Neural cell (in vitro differentiated cells): ENCODE results near the gene AKR1C4. TPM values are rescaled to one million over a fixed set of nuclear protein-coding genes. Genes with fewer than 3 reads are reported as not detected.

ENCODE experiments used
- H2AFZ ChIP-seq: fragments of 200-600, 300-800 bp; sonication (generic), shearing (Covaris generic); 2 replicates; pipeline ENCODE4 v1.6.0; 2014; ENCODE audit warnings: low read depth, mild to moderate bottlenecking, antibody characterized with exemption, low read length, moderate library complexity
- H3F3A ChIP-seq: fragments of 200-600 bp; shearing (Covaris generic); 2 replicates; pipeline ENCODE4 v1.6.1; 2016; ENCODE audit warnings: mild to moderate bottlenecking, moderate library complexity, mixed read lengths, antibody characterized with exemption, low read length; ENCODE audit not compliant: insufficient read depth, poor library complexity, severe bottlenecking
- H3K27ac ChIP-seq: fragments of 200-600, 300-800 bp; sonication (generic), shearing (Covaris generic); 2 replicates; pipeline ENCODE4 v1.5.1; 2014; ENCODE audit warnings: mild to moderate bottlenecking, low read length, moderate library complexity
- H3K27me3 ChIP-seq: fragments of 300-800, 200-600 bp; sonication (generic), shearing (Covaris generic); 2 replicates; pipeline ENCODE4 v1.6.0; 2014; ENCODE audit warnings: mild to moderate bottlenecking, low read depth, low read length, moderate library complexity; ENCODE audit not compliant: insufficient read depth
- H3K36me3 ChIP-seq: fragments of 300-800, 200-600 bp; sonication (generic), shearing (Covaris generic); 2 replicates; pipeline ENCODE4 v1.5.1; 2014; ENCODE audit warnings: mild to moderate bottlenecking, antibody characterized with exemption, low read length, moderate library complexity; ENCODE audit not compliant: insufficient read depth
- H3K4me2 ChIP-seq: fragments of 300-800, 200-600 bp; sonication (generic), shearing (Covaris generic); 2 replicates; pipeline ENCODE4 v1.6.0; 2014; ENCODE audit warnings: mild to moderate bottlenecking, low read length
- H3K4me3 ChIP-seq: fragments of 300-800, 200-600 bp; sonication (generic), shearing (Covaris generic); 2 replicates; pipeline ENCODE4 v1.5.1; 2014; ENCODE audit warnings: mild to moderate bottlenecking, low read length, moderate library complexity
- H3K79me2 ChIP-seq: fragments of 200-600 bp; shearing (Covaris generic); replicated peaks from 2 replicates; pipeline ENCODE4 v1.6.0; 2014; ENCODE audit warnings: mild to moderate bottlenecking, low read length, moderate library complexity; ENCODE audit not compliant: insufficient read depth
- H3K9ac ChIP-seq: fragments of 300-800, 200-600 bp; sonication (generic), shearing (Covaris generic); 2 replicates; pipeline ENCODE4 v1.6.1; 2016; ENCODE audit warnings: mild to moderate bottlenecking, low read length, mixed read lengths
- H3K9me2 ChIP-seq: fragments of 200-600 bp; shearing (Covaris generic); 2 replicates; pipeline ENCODE4 v1.6.1; 2016; ENCODE audit warnings: mild to moderate bottlenecking, low read length, mixed read lengths; ENCODE audit not compliant: insufficient read depth
- H3K9me3 ChIP-seq: fragments of 200-600, 300-800 bp; sonication (generic), shearing (Covaris generic); 2 replicates; pipeline ENCODE4 v1.6.1; 2016; ENCODE audit warnings: mild to moderate bottlenecking, mixed run types, low read length, moderate library complexity, mixed read lengths
- H4K20me1 ChIP-seq: fragments of 200-600 bp; shearing (Covaris generic); 2 replicates; pipeline ENCODE4 v1.6.1; 2016; ENCODE audit warnings: mild to moderate bottlenecking, mixed run types; ENCODE audit not compliant: insufficient read depth
- CTCF ChIP-seq: fragments of 450-650 bp; IDR thresholded peaks from 2 replicates; pipeline ENCODE4 v1.5.1; 2014; ENCODE audit warnings: antibody characterized with exemption, mild to moderate bottlenecking, moderate library complexity; ENCODE audit not compliant: poor library complexity, severe bottlenecking
- EP300 ChIP-seq: fragments of 450-650 bp; conservative IDR thresholded peaks from 2 replicates; pipeline ENCODE4 v1.6.1; 2014; ENCODE audit warnings: antibody characterized with exemption, mild to moderate bottlenecking, moderate library complexity; ENCODE audit not compliant: poor library complexity, severe bottlenecking
- EZH2 ChIP-seq: fragments of 200-600, 300-800 bp; shearing (Covaris generic), sonication (generic); IDR thresholded peaks from 2 replicates; pipeline ENCODE4 v1.6.1; 2014; ENCODE audit warnings: antibody characterized with exemption, low read length, borderline replicate concordance, mild to moderate bottlenecking; ENCODE audit not compliant: insufficient read depth, poor library complexity, severe bottlenecking
- MXI1 ChIP-seq: fragments of 450-650 bp; conservative IDR thresholded peaks from 2 replicates; pipeline ENCODE4 v1.6.1; 2014; ENCODE audit warnings: antibody characterized with exemption, mild to moderate bottlenecking; ENCODE audit not compliant: poor library complexity, severe bottlenecking
- POLR2AphosphoS5 ChIP-seq: IDR thresholded peaks from 2 replicates; pipeline ENCODE4 v1.6.1; 2012
- RAD21 ChIP-seq: fragments of 450-650 bp; conservative IDR thresholded peaks from 2 replicates; pipeline ENCODE4 v1.6.1; 2014; ENCODE audit warnings: antibody characterized with exemption, mild to moderate bottlenecking, moderate library complexity
- REST ChIP-seq: IDR thresholded peaks from 2 replicates; pipeline ENCODE4 v1.6.1; 2012; ENCODE audit warnings: borderline replicate concordance
- SMC3 ChIP-seq: fragments of 450-650 bp; conservative IDR thresholded peaks from 2 replicates; pipeline ENCODE4 v1.6.1; 2014; ENCODE audit warnings: antibody characterized with exemption, mild to moderate bottlenecking, moderate library complexity; ENCODE audit not compliant: poor library complexity
- TAF1 ChIP-seq: IDR thresholded peaks from 2 replicates; pipeline ENCODE4 v1.6.1; 2012; ENCODE audit warnings: low read depth
- polyA plus RNA-seq: library from polyadenylated mRNA; depleted of rRNA; stranded (reverse); fragments of >200 nt; gene quantifications from 2 replicates; pipeline ENCODE4 v1.2.3, GENCODE V29; 2014

Gene AKR1C4
- polyA plus RNA-seq, 1 donor from 2014 or later: not detected

- H3K9me2 ChIP-seq: no peaks in the 10 kb centered on the region
- no peak overlapping the region for H3K4me2 ChIP-seq
- no peak overlapping the region for H3K27ac ChIP-seq
- H3K36me3 ChIP-seq: no peaks in the 10 kb centered on the region
- no peak overlapping the region for H3K4me3 ChIP-seq
- H2AFZ ChIP-seq: no peak overlapping the region
- no peaks in the 10 kb centered on the region for H3K27me3 ChIP-seq
- no peaks in the 10 kb centered on the region for H4K20me1 ChIP-seq
- TF ChIP-seq RAD21 (no peak), CTCF (no peak), TAF1 (no peak)
- H3K9me3 ChIP-seq: no peaks in the 10 kb centered on the region
- no peaks in the 10 kb centered on the region for H3K79me2 ChIP-seq
- no peak overlapping the region for H3K9ac ChIP-seq
- no peaks in the 10 kb centered on the region for H3F3A ChIP-seq
Measured at GRCh38 chr10:5155951-5156350, 40.7 kb upstream of the AKR1C4 start.

GRCh38 chr10:5157501-5157900, 39.1 kb upstream of the AKR1C4 start:
- TF ChIP-seq MXI1 (no peak), RAD21 (no peak), CTCF (no peak), TAF1 (no peak), SMC3 (no peak), EP300 (no peak), POLR2AphosphoS5 (no peak), REST (no peak), EZH2 (no peak)

More at GRCh38 chr10:5157501-5157900, 39.1 kb upstream of the AKR1C4 start:
- Histone ChIP-seq H3K27me3 (no peaks in the 10 kb centered on the region), H3F3A (no peaks in the 10 kb centered on the region), H3K4me2 (no peak overlapping the region), H3K36me3 (no peaks in the 10 kb centered on the region), H3K9me2 (no peaks in the 10 kb centered on the region), H3K79me2 (no peaks in the 10 kb centered on the region), H2AFZ (no peak overlapping the region), H3K27ac (no peak overlapping the region), H3K9me3 (no peaks in the 10 kb centered on the region), H4K20me1 (no peaks in the 10 kb centered on the region), H3K9ac (no peak overlapping the region), H3K4me3 (no peak overlapping the region)
